HG02852 (cell line): ENCODE data around the gene NUB1.

ENCODE experiments used
- ATAC-seq: cut with Tn5 transposase; IDR thresholded peaks from one replicate; pipeline ENCODE4 v1.9.1; 2021; ENCODE audit warnings: mild to moderate bottlenecking, moderate library complexity; ENCODE audit not compliant: unreplicated experiment

NUB1 gene

GRCh38 chr7:151376218-151376902, 34.7 kb downstream of the NUB1 start:
- ATAC-seq = no peak

- ATAC-seq = no peak
Measured at GRCh38 chr7:151377406-151377805, 35.8 kb downstream of the NUB1 start.

- ATAC-seq = no peak
Measured at GRCh38 chr7:151378011-151378410, 36.4 kb downstream of the NUB1 start.

- no peak for ATAC-seq
Measured at GRCh38 chr7:151378496-151379192, 37.0 kb downstream of the NUB1 start.

- ATAC-seq = no peak
Measured at GRCh38 chr7:151379193-151379520, 37.5 kb downstream of the NUB1 start.

GRCh38 chr7:151379534-151380198, 38.1 kb downstream of the NUB1 start:
- no peak for ATAC-seq

GRCh38 chr7:151380199-151381097, 38.8 kb downstream of the NUB1 start:
- ATAC-seq = no peak

GRCh38 chr7:151381098-151381347, 39.4 kb downstream of the NUB1 start:
- ATAC-seq = no peak

- no peak for ATAC-seq
Measured at GRCh38 chr7:151381348-151382078, 39.9 kb downstream of the NUB1 start.

- no peak for ATAC-seq
Measured at GRCh38 chr7:151382079-151382885, 40.7 kb downstream of the NUB1 start.

GRCh38 chr7:151383638-151384351, 42.2 kb downstream of the NUB1 start:
- ATAC-seq = no peak

GRCh38 chr7:151384352-151384697, 42.7 kb downstream of the NUB1 start:
- ATAC-seq = no peak

GRCh38 chr7:151384776-151385625, 43.4 kb downstream of the NUB1 start:
- ATAC-seq = no peak

GRCh38 chr7:151385626-151386300, 44.2 kb downstream of the NUB1 start:
- ATAC-seq = no peak

- ATAC-seq = no peak
Measured at GRCh38 chr7:151386301-151387160, 44.9 kb downstream of the NUB1 start.

- no peak for ATAC-seq
Measured at GRCh38 chr7:151387161-151388006, 45.8 kb downstream of the NUB1 start.
